ENCODE measurements around the gene CST11. TPM values are rescaled to one million over a fixed set of nuclear protein-coding genes. Genes with fewer than 3 reads are reported as not detected.

Gene CST11
- total and polyA plus RNA-seq, 2 donors from 2014 or later = not detected

DNA sequence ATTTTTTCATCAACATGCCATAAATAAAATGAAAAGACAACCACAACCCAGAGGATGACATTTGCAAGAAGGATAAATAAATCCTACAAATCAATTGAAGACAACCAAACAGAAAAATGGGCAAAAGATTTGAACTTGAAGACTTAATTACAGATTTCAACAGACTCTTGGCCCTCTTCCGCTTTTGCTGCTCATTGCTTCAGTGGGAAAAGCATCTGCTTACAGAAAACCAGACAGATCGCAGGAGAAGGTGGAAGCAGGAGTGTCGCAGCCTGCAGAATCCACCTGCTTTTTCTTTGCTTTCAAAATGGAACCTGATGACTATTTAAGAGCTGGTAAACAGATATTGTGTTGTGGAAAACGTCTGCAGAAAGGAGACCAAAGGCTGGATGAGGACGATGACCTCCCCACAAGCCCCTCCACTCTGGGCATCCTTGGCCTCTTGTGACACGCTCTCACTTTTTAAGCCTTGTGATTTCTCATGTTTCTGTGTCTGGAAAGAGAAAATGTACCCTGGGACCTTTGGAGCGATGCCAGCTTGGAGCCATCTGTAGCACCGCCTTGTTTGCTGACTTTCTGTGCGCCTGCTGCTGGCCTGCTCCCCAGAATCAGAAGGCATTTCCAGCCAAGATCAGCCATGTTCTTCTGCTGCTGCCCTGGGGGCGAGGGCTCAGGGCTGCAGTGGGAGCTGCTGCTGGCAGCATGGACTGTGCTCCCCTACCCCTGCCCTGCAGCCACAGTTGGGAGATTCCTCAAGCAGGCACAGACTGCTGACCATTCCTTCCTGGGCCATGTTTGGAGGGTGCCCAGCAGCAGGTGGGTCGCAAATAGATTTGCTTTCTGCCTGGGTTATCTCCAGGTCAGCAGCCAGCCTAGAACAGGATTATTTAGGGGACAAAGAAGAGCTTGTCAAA lies 16.8 kb downstream of the CST11 start:
- peaks cover 0 to 2% (median 0%) of the 10 kb centered on the region in 3 donors for H3K4me1 ChIP-seq (ENCODE audit: control insufficient read depth in 2 of 3, insufficient read depth in 2 of 3, low read depth in 1 of 3, low read length in 3 of 3)
- H3K9ac ChIP-seq (ENCODE audit: low read length in 3 of 3) = no peak overlapping the region
- H3K9me3 ChIP-seq (ENCODE audit: control insufficient read depth in 2 of 3, insufficient read depth in 1 of 3, low read length in 3 of 3) = no peaks in the 10 kb centered on the region
- FAIRE-seq (no peak), DNase-seq (no peak)
- TF ChIP-seq, protein P1, sequence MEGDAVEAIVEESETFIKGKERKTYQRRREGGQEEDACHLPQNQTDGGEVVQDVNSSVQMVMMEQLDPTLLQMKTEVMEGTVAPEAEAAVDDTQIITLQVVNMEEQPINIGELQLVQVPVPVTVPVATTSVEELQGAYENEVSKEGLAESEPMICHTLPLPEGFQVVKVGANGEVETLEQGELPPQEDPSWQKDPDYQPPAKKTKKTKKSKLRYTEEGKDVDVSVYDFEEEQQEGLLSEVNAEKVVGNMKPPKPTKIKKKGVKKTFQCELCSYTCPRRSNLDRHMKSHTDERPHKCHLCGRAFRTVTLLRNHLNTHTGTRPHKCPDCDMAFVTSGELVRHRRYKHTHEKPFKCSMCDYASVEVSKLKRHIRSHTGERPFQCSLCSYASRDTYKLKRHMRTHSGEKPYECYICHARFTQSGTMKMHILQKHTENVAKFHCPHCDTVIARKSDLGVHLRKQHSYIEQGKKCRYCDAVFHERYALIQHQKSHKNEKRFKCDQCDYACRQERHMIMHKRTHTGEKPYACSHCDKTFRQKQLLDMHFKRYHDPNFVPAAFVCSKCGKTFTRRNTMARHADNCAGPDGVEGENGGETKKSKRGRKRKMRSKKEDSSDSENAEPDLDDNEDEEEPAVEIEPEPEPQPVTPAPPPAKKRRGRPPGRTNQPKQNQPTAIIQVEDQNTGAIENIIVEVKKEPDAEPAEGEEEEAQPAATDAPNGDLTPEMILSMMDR (IDR thresholded peaks at IDR 0.05; ENCODE audit: borderline replicate concordance, extremely low read depth, insufficient read depth) = no peak
- H3K36me3 ChIP-seq (ENCODE audit: control insufficient read depth in 2 of 3, insufficient read depth in 3 of 3, low read length in 3 of 3) = no peaks in the 10 kb centered on the region
- H3K27ac ChIP-seq (ENCODE audit: low read depth in 2 of 2, low read length in 2 of 2) = no peak overlapping the region
- intact Hi-C loops (cut with DNase I) = no loop called here
- no peaks in the 10 kb centered on the region for H3K27me3 ChIP-seq (ENCODE audit: control insufficient read depth, insufficient read depth, low read length)
- H3K4me3 ChIP-seq (ENCODE audit: low read length in 3 of 3) = no peak overlapping the region

DNA sequence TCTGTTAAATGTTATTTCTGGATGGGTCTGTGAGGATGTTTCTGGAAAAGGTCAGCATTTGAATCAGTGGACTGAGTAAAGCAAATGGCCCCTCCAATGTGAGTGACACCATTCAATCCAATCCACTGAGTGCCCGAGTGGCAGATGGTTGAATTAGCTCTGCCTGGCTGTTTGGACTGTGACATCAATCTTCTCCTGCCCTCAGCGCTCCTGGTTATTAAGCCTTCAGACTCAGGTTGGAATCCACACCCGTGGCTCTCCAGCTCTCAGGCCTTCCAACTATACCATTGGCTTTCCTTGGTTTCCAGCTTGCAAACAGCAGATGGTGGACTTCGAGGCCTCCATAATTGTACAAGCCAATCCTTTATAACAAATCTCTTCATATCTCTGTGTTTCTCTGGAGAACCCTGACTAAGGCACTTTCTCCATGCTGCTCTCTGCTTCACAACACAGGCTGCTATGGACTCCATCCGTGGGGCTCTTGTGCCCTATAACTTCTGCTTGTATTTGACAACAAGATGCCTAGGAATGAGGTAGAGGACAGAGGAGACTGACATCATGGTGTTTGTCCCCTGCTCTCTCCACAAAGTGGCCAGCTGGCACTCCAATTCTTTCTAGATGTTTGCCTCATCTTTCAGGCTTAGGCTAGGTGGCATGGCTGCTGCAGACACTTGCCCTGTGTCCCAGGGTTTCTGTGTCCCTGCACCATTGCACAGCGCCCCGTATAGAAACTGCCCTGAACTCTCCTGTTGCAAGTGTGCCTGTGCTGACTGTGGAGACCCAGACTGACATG lies 18.0 kb downstream of the CST11 start:
- Histone ChIP-seq H3K36me3 (ENCODE audit: control insufficient read depth in 2 of 3, insufficient read depth in 3 of 3, low read length in 3 of 3) (no peaks in the 10 kb centered on the region), H3K4me3 (ENCODE audit: low read length in 3 of 3) (no peak overlapping the region), H3K9ac (ENCODE audit: low read length in 3 of 3) (no peak overlapping the region), H3K4me1 (ENCODE audit: control insufficient read depth in 2 of 3, insufficient read depth in 2 of 3, low read depth in 1 of 3, low read length in 3 of 3) (peaks cover 0 to 2% (median 0%) of the 10 kb centered on the region in 3 donors), H3K9me3 (ENCODE audit: control insufficient read depth in 2 of 3, insufficient read depth in 1 of 3, low read length in 3 of 3) (no peaks in the 10 kb centered on the region), H3K27me3 (ENCODE audit: control insufficient read depth, insufficient read depth, low read length) (no peaks in the 10 kb centered on the region), H3K27ac (ENCODE audit: low read depth in 2 of 2, low read length in 2 of 2) (no peak overlapping the region)
- intact Hi-C loops (cut with DNase I) = no loop called here
- TF ChIP-seq, protein P1 (IDR thresholded peaks at IDR 0.05; ENCODE audit: borderline replicate concordance, extremely low read depth, insufficient read depth) = no peak
- no peak for FAIRE-seq
- DNase-seq = no peak

DNA sequence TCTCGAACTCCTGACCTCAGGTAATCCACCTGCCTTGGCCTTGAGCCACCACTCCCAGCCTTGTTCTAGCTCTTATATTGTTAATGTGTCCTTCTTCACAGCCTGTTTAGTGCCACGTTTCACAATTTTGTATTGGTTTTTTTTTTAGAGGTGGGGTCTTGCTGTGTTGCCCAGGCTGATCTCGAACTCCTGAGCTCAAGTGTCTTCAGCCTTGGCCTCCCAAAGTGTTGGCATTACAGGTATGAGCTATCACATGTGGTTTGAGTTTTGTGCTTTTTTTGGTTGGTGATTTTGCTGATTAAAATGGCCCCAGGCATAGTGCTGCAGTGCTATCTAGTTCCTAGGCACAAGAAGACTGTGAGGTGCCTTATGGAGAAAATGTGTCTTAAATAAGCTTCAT lies 19.0 kb downstream of the CST11 start:
- TF ChIP-seq, protein P1 (IDR thresholded peaks at IDR 0.05; ENCODE audit: borderline replicate concordance, extremely low read depth, insufficient read depth) = no peak
- intact Hi-C loops (cut with DNase I) = no loop called here

More for the DNA sequence above, 19.0 kb downstream of the CST11 start:
- no peak overlapping the region for H3K4me3 ChIP-seq (ENCODE audit: low read length in 3 of 3)
- H3K27ac ChIP-seq (ENCODE audit: low read depth in 2 of 2, low read length in 2 of 2) = no peak overlapping the region
- peaks cover 0 to 2% (median 0%) of the 10 kb centered on the region in 3 donors for H3K4me1 ChIP-seq (ENCODE audit: control insufficient read depth in 2 of 3, insufficient read depth in 2 of 3, low read depth in 1 of 3, low read length in 3 of 3)
- no peak for FAIRE-seq
- DNase-seq = no peak
- no peaks in the 10 kb centered on the region for H3K9me3 ChIP-seq (ENCODE audit: control insufficient read depth in 2 of 3, insufficient read depth in 1 of 3, low read length in 3 of 3)
- no peaks in the 10 kb centered on the region for H3K36me3 ChIP-seq (ENCODE audit: control insufficient read depth in 2 of 3, insufficient read depth in 3 of 3, low read length in 3 of 3)
- no peak overlapping the region for H3K9ac ChIP-seq (ENCODE audit: low read length in 3 of 3)
- no peaks in the 10 kb centered on the region for H3K27me3 ChIP-seq (ENCODE audit: control insufficient read depth, insufficient read depth, low read length)
